BLaER1 treated with 17β-estradiol and CSF1 and Interleukin-3, amounts not matched to agents 10 nM and 100 nM (cell line): ENCODE measurements around the gene RASSF10.

Experiments used
- H3K27ac ChIP-seq, 11 experiments: shearing (Covaris generic); formaldehyde crosslinking; 2 replicates each; pipeline ENCODE4 v1.8.1; 2022
- H3K27me3 ChIP-seq, 11 experiments: shearing (Covaris generic); formaldehyde crosslinking; 2 replicates each; pipeline ENCODE4 v1.8.1; 2022
- H3K36me3 ChIP-seq, 11 experiments: shearing (Covaris generic); formaldehyde crosslinking; 2 replicates each; pipeline ENCODE4 v1.8.1; 2022
- H3K4me1 ChIP-seq, 10 experiments: shearing (Covaris generic); formaldehyde crosslinking; 2 replicates each; pipeline ENCODE4 v1.8.1; 2022
- H3K4me2 ChIP-seq, 11 experiments: shearing (Covaris generic); formaldehyde crosslinking; 2 replicates each; pipeline ENCODE4 v1.8.1; 2022
- H3K4me3 ChIP-seq, 10 experiments: shearing (Covaris generic); formaldehyde crosslinking; 2 replicates each; pipeline ENCODE4 v1.8.1; 2022
- H3K9ac ChIP-seq, 11 experiments: shearing (Covaris generic); formaldehyde crosslinking; 2 replicates each; pipeline ENCODE4 v1.8.1; 2022
- H3K9me3 ChIP-seq, 11 experiments: shearing (Covaris generic); formaldehyde crosslinking; replicated peaks in 1 of 11; 2 replicates each; pipeline ENCODE4 v1.8.1; 2022
- H4K20me1 ChIP-seq, 11 experiments: shearing (Covaris generic); formaldehyde crosslinking; 2 replicates each; pipeline ENCODE4 v1.8.1; 2022
- Cebpa-rat ChIP-seq, 11 experiments: shearing (Covaris generic); IDR thresholded peaks; 2 replicates each; pipeline ENCODE4 v1.8.1; 2022

The RASSF10 gene

GRCh38 chr11:12971955-12972354, 37.2 kb upstream of the RASSF10 start:
- Histone ChIP-seq H3K27me3 (no peaks in the 10 kb centered on the region), H3K9ac (no peak overlapping the region), H4K20me1 (no peaks in the 10 kb centered on the region; a peak in 1 of 22 replicates), H3K4me3 (no peak overlapping the region), H3K27ac (no peak overlapping the region), H3K9me3 (peaks cover 0 to 9% (median 0%) of the 10 kb centered on the region in 11 experiments; a peak in 3 of 22 replicates), H3K4me2 (no peak overlapping the region), H3K36me3 (no peaks in the 10 kb centered on the region), H3K4me1 (peaks cover 0 to 12% (median 5%) of the 10 kb centered on the region in 10 experiments; a peak in 10 of 20 replicates)
- no peak for TF ChIP-seq Cebpa-rat (IDR thresholded peaks at IDR 0.05)

DNA sequence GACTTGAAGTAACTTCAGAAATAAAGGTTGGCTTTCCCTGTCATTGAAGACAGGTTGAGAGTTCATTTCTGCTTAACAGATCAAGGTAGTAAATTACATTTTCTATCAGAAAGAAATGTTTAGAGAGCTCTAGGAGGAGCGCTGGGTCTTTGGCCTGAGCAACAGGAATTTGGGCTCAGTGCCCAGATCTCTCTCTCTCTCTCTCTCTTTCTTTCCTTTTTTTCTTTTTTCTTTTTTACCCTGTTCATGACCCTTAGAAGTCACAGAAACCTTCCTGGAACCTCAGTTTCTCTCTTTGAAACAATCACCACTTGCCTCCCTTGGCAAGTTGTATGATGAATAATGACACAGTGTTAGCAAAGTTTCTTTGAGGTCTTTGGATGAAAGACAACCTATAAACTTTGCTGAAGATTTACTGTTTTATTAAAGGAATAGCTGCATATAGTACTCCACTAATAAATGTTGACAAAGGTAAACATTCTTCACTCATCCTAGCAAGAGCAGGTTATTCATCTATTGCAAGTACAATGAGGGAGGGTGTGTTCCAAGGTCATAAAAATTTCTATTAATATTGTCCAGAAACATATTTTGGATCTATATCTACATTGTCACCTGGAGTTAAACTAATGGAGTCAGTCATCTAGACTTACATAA, 35.5 kb upstream of the RASSF10 start:
- Histone ChIP-seq H3K4me1 (peaks cover 0 to 24% (median 8%) of the 10 kb centered on the region in 10 experiments; a peak in 11 of 20 replicates), H3K9ac (no peak overlapping the region), H3K9me3 (peaks cover 0 to 9% (median 0%) of the 10 kb centered on the region in 11 experiments; a peak in 3 of 22 replicates), H4K20me1 (no peaks in the 10 kb centered on the region; a peak in 1 of 22 replicates), H3K36me3 (no peaks in the 10 kb centered on the region), H3K27me3 (no peaks in the 10 kb centered on the region), H3K27ac (no peak overlapping the region), H3K4me2 (no peak overlapping the region), H3K4me3 (no peak overlapping the region)
- no peak for TF ChIP-seq Cebpa-rat (IDR thresholded peaks at IDR 0.05)

DNA sequence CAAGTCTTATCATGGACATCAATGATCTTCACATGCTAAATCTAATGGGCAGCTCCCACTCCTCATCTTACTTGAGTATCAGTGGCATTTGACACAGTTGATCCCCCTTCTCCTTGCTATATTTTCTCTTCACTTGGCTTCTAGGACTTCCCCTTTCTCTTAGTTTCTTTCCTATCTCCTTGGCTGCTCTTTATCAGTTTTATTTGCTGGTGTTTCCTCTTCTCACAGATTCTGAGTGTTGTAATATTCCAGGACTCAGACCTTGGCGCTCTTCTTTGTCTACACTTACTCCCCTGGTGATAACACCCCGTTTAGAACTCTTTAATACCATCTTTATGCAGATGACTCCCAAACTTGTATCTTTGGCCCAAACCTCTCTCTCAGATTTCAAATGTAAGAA, 33.9 kb upstream of the RASSF10 start:
- Histone ChIP-seq H3K9me3 (peaks cover 0 to 5% (median 0%) of the 10 kb centered on the region in 11 experiments; a peak in 3 of 22 replicates), H3K4me1 (peaks cover 7 to 38% (median 16%) of the 10 kb centered on the region in 10 experiments; a peak in 18 of 20 replicates), H3K4me2 (peak overlapping the region in 5 of 11 experiments; percentile 10 to 49 (median 29); a peak in 7 of 22 replicates), H3K27me3 (no peaks in the 10 kb centered on the region), H4K20me1 (no peaks in the 10 kb centered on the region), H3K9ac (no peak overlapping the region), H3K36me3 (no peaks in the 10 kb centered on the region), H3K27ac (no peak overlapping the region), H3K4me3 (no peak overlapping the region)
- TF ChIP-seq Cebpa-rat (IDR thresholded peaks at IDR 0.05) = no peak

GRCh38 chr11:12979928-12980689, 29.0 kb upstream of the RASSF10 start:
- H3K9ac ChIP-seq = no peak overlapping the region
- H3K36me3 ChIP-seq = 0 out of 22 replicates have a peak, but pooled peaks cover 0 to 5% (median 0%) of the 10 kb centered on the region in 11 experiments
- no peaks in the 10 kb centered on the region; a peak in 1 of 22 replicates for H3K9me3 ChIP-seq
- no peaks in the 10 kb centered on the region for H4K20me1 ChIP-seq
- no peaks in the 10 kb centered on the region for H3K27me3 ChIP-seq
- peaks cover 17 to 51% (median 21%) of the 10 kb centered on the region in 10 experiments for H3K4me1 ChIP-seq
- 0 out of 22 replicates have a peak, but pooled peaks of 1 of the 11 experiments have one; percentile 32 for TF ChIP-seq Cebpa-rat (IDR thresholded peaks at IDR 0.05)
- no peak overlapping the region for H3K4me3 ChIP-seq
- peak overlapping the region in 10 of 11 experiments; percentile 14 to 70 (median 30); a peak in 20 of 22 replicates for H3K4me2 ChIP-seq
- peak overlapping the region in 5 of 11 experiments; percentile 11 to 62 (median 49); a peak in 8 of 22 replicates for H3K27ac ChIP-seq

DNA sequence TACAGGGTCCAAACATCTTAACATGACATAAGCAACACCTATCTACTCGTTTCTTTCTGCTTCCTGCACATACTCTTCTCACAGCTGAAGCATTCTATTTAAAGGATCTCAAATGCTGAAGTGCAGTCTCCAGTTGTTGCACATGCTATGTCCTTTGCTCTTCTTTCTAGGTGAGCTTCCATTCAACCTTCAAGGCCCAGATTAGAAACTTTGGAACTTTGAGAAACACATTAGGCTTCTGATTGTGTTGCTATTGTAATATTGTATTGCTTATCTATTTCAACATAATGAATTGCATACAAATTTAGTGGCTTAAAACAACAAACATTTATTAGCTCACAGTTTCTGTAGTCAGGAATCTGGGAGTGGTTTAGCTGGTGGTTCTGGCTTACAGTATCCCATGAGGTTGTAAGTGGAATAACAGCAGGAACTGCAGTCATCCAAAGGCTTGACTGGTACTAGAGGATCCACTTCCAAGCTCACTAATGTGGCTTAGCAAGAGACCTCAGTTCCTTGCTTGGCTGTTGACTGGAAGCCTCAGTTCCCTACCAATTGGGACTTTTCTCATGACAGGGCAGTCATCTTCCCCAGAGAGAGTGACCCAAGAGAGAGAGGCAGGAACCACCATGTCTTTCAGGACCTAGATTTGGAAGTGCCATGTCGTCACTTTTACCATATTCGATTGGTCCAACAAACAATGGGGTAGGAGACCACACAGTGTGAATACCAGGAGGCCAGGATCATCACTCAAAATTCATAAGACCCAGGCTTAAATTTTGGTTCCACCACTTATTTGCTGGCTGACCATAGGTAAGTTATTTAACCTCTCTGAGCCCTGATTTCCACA, 27.2 kb upstream of the RASSF10 start:
- no peak overlapping the region for H3K9ac ChIP-seq
- H3K4me1 ChIP-seq = peaks cover 15 to 45% (median 21%) of the 10 kb centered on the region in 10 experiments
- no peak overlapping the region for H3K4me2 ChIP-seq
- no peak overlapping the region for H3K27ac ChIP-seq
- H3K27me3 ChIP-seq = no peaks in the 10 kb centered on the region
- H3K4me3 ChIP-seq = no peak overlapping the region
- H3K9me3 ChIP-seq = peaks cover 0 to 8% (median 0%) of the 10 kb centered on the region in 11 experiments; a peak in 1 of 22 replicates
- H4K20me1 ChIP-seq = no peaks in the 10 kb centered on the region
- H3K36me3 ChIP-seq = 0 out of 22 replicates have a peak, but pooled peaks cover 0 to 5% (median 0%) of the 10 kb centered on the region in 11 experiments
- no peak for TF ChIP-seq Cebpa-rat (IDR thresholded peaks at IDR 0.05)

DNA sequence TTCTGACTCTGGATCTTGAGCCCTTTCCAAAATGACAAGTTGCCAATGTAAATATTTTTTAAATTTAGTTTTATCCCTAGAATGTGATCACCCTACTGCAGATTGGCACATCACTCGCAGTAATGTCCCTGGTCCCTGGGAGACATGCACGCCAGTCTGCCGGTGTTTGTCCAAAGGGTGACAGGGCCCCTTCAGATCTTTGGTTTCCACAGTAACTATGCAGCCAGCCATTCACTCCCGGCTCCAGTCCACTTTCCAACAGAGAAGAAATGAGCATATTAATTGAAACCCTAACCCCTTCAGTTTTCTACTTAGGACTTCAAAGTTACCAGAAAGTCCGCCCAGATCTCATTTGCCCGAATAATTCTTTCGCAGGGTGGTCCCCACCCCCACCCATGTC, 25.8 kb upstream of the RASSF10 start:
- Histone ChIP-seq H3K27ac (no peak overlapping the region), H4K20me1 (no peaks in the 10 kb centered on the region), H3K36me3 (peaks cover 0 to 7% (median 0%) of the 10 kb centered on the region in 11 experiments; a peak in 1 of 22 replicates), H3K27me3 (no peaks in the 10 kb centered on the region), H3K4me2 (no peak overlapping the region), H3K9ac (no peak overlapping the region), H3K9me3 (peaks cover 0 to 22% (median 9%) of the 10 kb centered on the region in 11 experiments; a peak in 16 of 22 replicates), H3K4me1 (peaks cover 15 to 37% (median 20%) of the 10 kb centered on the region in 10 experiments), H3K4me3 (no peak overlapping the region)
- no peak for TF ChIP-seq Cebpa-rat (IDR thresholded peaks at IDR 0.05)

DNA sequence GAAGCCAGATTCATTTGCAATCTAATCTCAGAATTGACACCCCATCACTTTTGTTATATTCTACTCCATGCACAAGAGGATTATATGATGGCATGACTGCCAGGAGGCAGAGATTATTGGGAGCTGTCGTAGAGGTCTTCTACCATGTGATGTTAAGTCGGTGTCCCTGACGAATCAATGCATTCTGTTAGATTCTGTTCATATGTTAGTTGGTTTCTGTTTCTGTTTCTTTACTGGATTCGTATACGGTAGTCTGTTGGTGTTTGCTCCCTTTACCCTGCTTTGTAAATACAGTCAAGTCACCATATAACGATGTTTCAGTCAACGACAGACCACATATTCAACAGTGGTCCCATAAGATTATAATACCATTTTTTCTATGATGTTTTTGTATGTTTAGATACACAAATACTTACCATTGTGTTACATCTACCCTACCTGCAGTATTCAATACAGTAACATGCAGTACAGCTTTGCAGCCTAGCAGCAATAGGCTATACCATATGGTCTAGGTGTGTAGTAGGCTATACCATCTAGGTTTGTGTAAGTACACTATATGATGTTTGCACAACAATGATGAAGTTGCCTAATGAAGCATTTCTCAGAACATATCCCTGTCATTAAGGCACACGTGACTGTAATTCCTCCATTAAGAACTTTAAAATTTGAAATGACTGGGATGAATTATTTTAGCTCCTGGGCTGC, 22.8 kb upstream of the RASSF10 start:
- no peak overlapping the region for H3K9ac ChIP-seq
- no peaks in the 10 kb centered on the region for H3K27me3 ChIP-seq
- peaks cover 17 to 50% (median 37%) of the 10 kb centered on the region in 11 experiments for H3K9me3 ChIP-seq
- H3K4me2 ChIP-seq = no peak overlapping the region
- no peak overlapping the region for H3K27ac ChIP-seq
- no peaks in the 10 kb centered on the region for H4K20me1 ChIP-seq
- H3K4me3 ChIP-seq = no peak overlapping the region
- peaks cover 0 to 20% (median 18%) of the 10 kb centered on the region in 10 experiments; a peak in 15 of 20 replicates for H3K4me1 ChIP-seq
- peaks cover 0 to 17% (median 0%) of the 10 kb centered on the region in 11 experiments; a peak in 2 of 22 replicates for H3K36me3 ChIP-seq
- no peak for TF ChIP-seq Cebpa-rat (IDR thresholded peaks at IDR 0.05)
